ENCODE measurements around the gene CCSAP. TPM values are rescaled to one million over a fixed set of nuclear protein-coding genes. Genes with fewer than 3 reads are reported as not detected.

The CCSAP gene
- total RNA-seq, 1 donor from 2014 or later: 5.4 TPM

- Mint-ChIP-seq H3K4me3 (ENCODE audit: unreplicated experiment) (no peak overlapping the region), H3K27ac (ENCODE audit: unreplicated experiment) (no peak overlapping the region), H3K4me1 (ENCODE audit: unreplicated experiment) (no peaks in the 10 kb centered on the region)
Observed at GRCh38 chr1:229355661-229356060, 12.8 kb upstream of the CCSAP start.

GRCh38 chr1:229354226-229354625 is 11.4 kb upstream of the CCSAP start:
- Mint-ChIP-seq H3K4me3 (ENCODE audit: unreplicated experiment) (no peak overlapping the region), H3K27me3 (ENCODE audit: unreplicated experiment) (peaks cover 69% of the 10 kb centered on the region), H3K27ac (ENCODE audit: unreplicated experiment) (no peak overlapping the region), H3K9me3 (ENCODE audit: unreplicated experiment) (peaks cover 23% of the 10 kb centered on the region), H3K36me3 (ENCODE audit: unreplicated experiment) (peaks cover 2% of the 10 kb centered on the region), H3K4me1 (ENCODE audit: unreplicated experiment) (no peaks in the 10 kb centered on the region)
- TF ChIP-seq CTCF (IDR thresholded peaks at IDR 0.05): no peak
- DNase-seq (ENCODE audit: extremely low spot score, unreplicated experiment): no peak

More at GRCh38 chr1:229355661-229356060, 12.8 kb upstream of the CCSAP start:
- Mint-ChIP-seq H3K27me3 (ENCODE audit: unreplicated experiment) (peaks cover 75% of the 10 kb centered on the region), H3K36me3 (ENCODE audit: unreplicated experiment) (peaks cover 2% of the 10 kb centered on the region), H3K9me3 (ENCODE audit: unreplicated experiment) (peaks cover 23% of the 10 kb centered on the region)
- DNase-seq (ENCODE audit: extremely low spot score, unreplicated experiment): no peak
- TF ChIP-seq CTCF (IDR thresholded peaks at IDR 0.05): no peak

- H3K9me3 Mint-ChIP-seq (ENCODE audit: unreplicated experiment): peaks cover 23% of the 10 kb centered on the region
- H3K27ac Mint-ChIP-seq (ENCODE audit: unreplicated experiment): no peak overlapping the region
- DNase-seq (ENCODE audit: extremely low spot score, unreplicated experiment): no peak
- H3K27me3 Mint-ChIP-seq (ENCODE audit: unreplicated experiment): peaks cover 60% of the 10 kb centered on the region
- H3K4me1 Mint-ChIP-seq (ENCODE audit: unreplicated experiment): no peaks in the 10 kb centered on the region
- H3K36me3 Mint-ChIP-seq (ENCODE audit: unreplicated experiment): peaks cover 2% of the 10 kb centered on the region
- no peak for TF ChIP-seq CTCF (IDR thresholded peaks at IDR 0.05)
- no peak overlapping the region for H3K4me3 Mint-ChIP-seq (ENCODE audit: unreplicated experiment)
Observed at GRCh38 chr1:229352975-229353374, 10.1 kb upstream of the CCSAP start.

- TF ChIP-seq CTCF (IDR thresholded peaks at IDR 0.05): no peak
- Mint-ChIP-seq H3K27ac (ENCODE audit: unreplicated experiment) (no peak overlapping the region), H3K4me3 (ENCODE audit: unreplicated experiment) (no peak overlapping the region), H3K27me3 (ENCODE audit: unreplicated experiment) (peaks cover 43% of the 10 kb centered on the region), H3K4me1 (ENCODE audit: unreplicated experiment) (no peaks in the 10 kb centered on the region), H3K9me3 (ENCODE audit: unreplicated experiment) (peaks cover 2% of the 10 kb centered on the region), H3K36me3 (ENCODE audit: unreplicated experiment) (peaks cover 2% of the 10 kb centered on the region)
- peak; percentile 34 for DNase-seq (ENCODE audit: extremely low spot score, unreplicated experiment)
Observed at GRCh38 chr1:229349463-229350385, 6.9 kb upstream of the CCSAP start.

GRCh38 chr1:229347528-229347927 is 4.7 kb upstream of the CCSAP start:
- Mint-ChIP-seq H3K27ac (ENCODE audit: unreplicated experiment) (no peak overlapping the region), H3K27me3 (ENCODE audit: unreplicated experiment) (peaks cover 32% of the 10 kb centered on the region), H3K9me3 (ENCODE audit: unreplicated experiment) (no peaks in the 10 kb centered on the region), H3K4me3 (ENCODE audit: unreplicated experiment) (no peak overlapping the region), H3K36me3 (ENCODE audit: unreplicated experiment) (no peaks in the 10 kb centered on the region), H3K4me1 (ENCODE audit: unreplicated experiment) (peaks cover 5% of the 10 kb centered on the region)
- no peak for TF ChIP-seq CTCF (IDR thresholded peaks at IDR 0.05)
- DNase-seq (ENCODE audit: extremely low spot score, unreplicated experiment): no peak

Data from osteocyte (in vitro differentiated cells).